K562 (cell line): ENCODE results near the gene EPHB2. TPM values are rescaled to one million over a fixed set of nuclear protein-coding genes. Genes with fewer than 3 reads are reported as not detected.

ENCODE experiments used
- ATAC-seq: fragments of 200-7000 bp; cut with Tn5 transposase; 3 replicates; pipeline ENCODE4 v1.9.1; 2020; ENCODE audit warnings: moderate library complexity
- BruUV-seq: library from RNA; stranded (reverse); fragments of 400-500 nt; replicated peaks from 2 replicates; lab custom pipeline; 2021; lab: Mats Ljungman, UMichigan
- CTCF ChIA-PET: fragments of 300-600 bp; formaldehyde crosslinking; extraction: SDS; loops from one replicate; lab custom pipeline; 2021; ENCODE audit warnings: low intra/inter-chr PET ratio; lab: Yijun Ruan, JAX
- POLR2A ChIA-PET: fragments of 300-600, 350-650 bp; sonication (Branson Sonifier 250); formaldehyde crosslinking; extraction: SDS; loops from one replicate; lab custom pipeline; 2021; ENCODE audit warnings: antibody characterized with exemption, inconsistent platforms; lab: Yijun Ruan, JAX
- DNase-seq, 4 experiments: peaks; one replicate each; pipeline versions ENCODE4 v3.0.0 to v3.0.0-alpha.2; 2011 to 2018; ENCODE audit warnings: low spot score in 3 of 4, mixed read lengths in 3 of 4; ENCODE audit errors: extremely low read depth in 1 of 4
- FAIRE-seq: peaks from 2 replicates; lab custom pipeline; 2011; peaks lifted over from hg19 to GRCh38; lab: Jason Lieb, UNC
- H2AFZ ChIP-seq: 2 replicates; pipeline ENCODE4 v1.6.0; 2011; ENCODE audit warnings: low read depth, low read length, control low read depth, inconsistent platforms
- H3K27ac ChIP-seq: fragments of 200-600 bp; 3 replicates; pipeline ENCODE4 v1.8.0; 2011; ENCODE audit warnings: low read depth, mild to moderate bottlenecking, control low read depth, inconsistent platforms, low read length, moderate library complexity, mixed read lengths; ENCODE audit errors: extremely low read depth
- H3K27me3 ChIP-seq, 2 experiments: fragments of 300-600 bp in 1 of 2; 2 replicates in 1 of 2; 3 replicates in 1 of 2; pipeline versions ENCODE4 v1.6.0 to v1.8.0; 2011; ENCODE audit warnings: inconsistent platforms in 2 of 2, low read length in 2 of 2, mild to moderate bottlenecking in 1 of 2, mixed read lengths in 1 of 2, moderate library complexity in 1 of 2; ENCODE audit not compliant: control insufficient read depth in 2 of 2, insufficient read depth in 2 of 2
- H3K36me3 ChIP-seq: fragments of 300-600 bp; 3 replicates; pipeline ENCODE4 v1.8.0; 2011; ENCODE audit warnings: mild to moderate bottlenecking, low read length, inconsistent platforms; ENCODE audit not compliant: control insufficient read depth, insufficient read depth
- H3K4me1 ChIP-seq, 2 experiments: fragments of 200-600 bp in 1 of 2; replicated peaks in 1 of 2; 2 replicates in 1 of 2; 3 replicates in 1 of 2; pipeline versions ENCODE4 v1.5.1 to v1.8.0; 2011; ENCODE audit warnings: inconsistent platforms in 2 of 2, low read length in 2 of 2, mild to moderate bottlenecking in 1 of 2, mixed read lengths in 1 of 2, moderate library complexity in 1 of 2; ENCODE audit not compliant: control insufficient read depth in 2 of 2, insufficient read depth in 2 of 2
- H3K4me2 ChIP-seq: 2 replicates; pipeline ENCODE4 v1.6.1; 2011; ENCODE audit warnings: low read length, control low read depth, inconsistent platforms, mixed read lengths; ENCODE audit not compliant: insufficient read depth
- H3K4me3 ChIP-seq: fragments of 200-600 bp; sonication (generic), shearing (Covaris generic); 2 replicates; pipeline ENCODE4 v1.5.1; 2016; ENCODE audit warnings: control low read depth, inconsistent platforms
- H3K79me2 ChIP-seq: fragments of 200-600 bp; 3 replicates; pipeline ENCODE4 v1.8.0; 2011; ENCODE audit warnings: low read length, inconsistent platforms; ENCODE audit not compliant: control insufficient read depth, insufficient read depth
- H3K9ac ChIP-seq, 2 experiments: 2 replicates each; pipeline versions ENCODE4 v1.6.0 to v1.6.1; 2011; ENCODE audit warnings: low read depth in 2 of 2, low read length in 2 of 2, control low read depth in 1 of 2, inconsistent platforms in 1 of 2, mild to moderate bottlenecking in 1 of 2, mixed read lengths in 1 of 2; ENCODE audit not compliant: insufficient read depth in 1 of 2
- H3K9me1 ChIP-seq: one replicate; pipeline ENCODE4 v1.6.0; 2011; ENCODE audit warnings: inconsistent platforms, mild to moderate bottlenecking, low read length, moderate library complexity; ENCODE audit not compliant: control insufficient read depth, insufficient read depth
- H3K9me3 ChIP-seq: replicated peaks from 2 replicates; pipeline ENCODE4 v1.5.1; 2011; ENCODE audit warnings: low read depth, low read length, inconsistent platforms; ENCODE audit not compliant: control insufficient read depth, insufficient read depth
- H4K20me1 ChIP-seq: replicated peaks from 2 replicates; pipeline ENCODE4 v1.6.1; 2011; ENCODE audit warnings: low read length, inconsistent platforms, mixed read lengths; ENCODE audit not compliant: control insufficient read depth, insufficient read depth
- BCOR ChIP-seq: fragments of 450-650 bp; IDR thresholded peaks from 2 replicates; pipeline ENCODE4 v1.6.1; 2016
- CHD1 ChIP-seq: fragments of 200-600 bp; sonication (generic); IDR thresholded peaks from one replicate; pipeline ENCODE4 v1.6.1; 2012; ENCODE audit warnings: mild to moderate bottlenecking, moderate library complexity, low read length, inconsistent platforms
- ILK ChIP-seq: fragments of 450-650 bp; IDR thresholded peaks from 2 replicates; pipeline ENCODE4 v1.6.1; 2016; ENCODE audit warnings: missing genetic modification characterization, low read depth, mild to moderate bottlenecking, missing compliant biosample characterization, moderate library complexity, borderline replicate concordance
- NR3C1 ChIP-seq: sonication (generic); formaldehyde crosslinking; IDR thresholded peaks from 2 replicates; pipeline ENCODE4 v1.8.1; 2022; ENCODE audit warnings: missing genetic modification reagents
- POU5F1 ChIP-seq: fragments of 150-350 bp; IDR thresholded peaks from 2 replicates; pipeline ENCODE4 v1.6.1; 2014; ENCODE audit warnings: borderline replicate concordance, low read length, low read depth, mild to moderate bottlenecking; ENCODE audit not compliant: partially characterized antibody
- RBM17 ChIP-seq: fragments of 200-400 bp; formaldehyde crosslinking; IDR thresholded peaks from 2 replicates; pipeline ENCODE4 v1.6.1; 2017; ENCODE audit warnings: low read depth, mild to moderate bottlenecking, low read length, borderline replicate concordance
- RBM25 ChIP-seq: fragments of 200-400 bp; formaldehyde crosslinking; IDR thresholded peaks from 2 replicates; pipeline ENCODE4 v1.6.1; 2018; ENCODE audit warnings: low read length, low read depth, moderate library complexity; ENCODE audit not compliant: severe bottlenecking
- SP2 ChIP-seq: IDR thresholded peaks from 2 replicates; pipeline ENCODE4 v1.6.1; 2011; ENCODE audit warnings: mild to moderate bottlenecking, low read depth, low read length, moderate library complexity; ENCODE audit not compliant: poor library complexity, severe bottlenecking; ENCODE audit errors: extremely low read depth
- SRSF7 ChIP-seq: fragments of 200-400 bp; formaldehyde crosslinking; optimal IDR thresholded peaks from 2 replicates; pipeline ENCODE3; 2017; ENCODE audit warnings: mild to moderate bottlenecking, low read depth, low read length
- THRAP3 ChIP-seq: fragments of 450-650 bp; IDR thresholded peaks from 2 replicates; pipeline ENCODE4 v1.6.1; 2016; ENCODE audit warnings: mild to moderate bottlenecking, inconsistent platforms, borderline replicate concordance
- ZBED1 ChIP-seq: IDR thresholded peaks from 2 replicates; pipeline ENCODE4 v1.6.1; 2014
- ZFP36 ChIP-seq: fragments of 150-350 bp; IDR thresholded peaks from 2 replicates; pipeline ENCODE4 v1.6.1; 2018; ENCODE audit warnings: low read length, low read depth; ENCODE audit not compliant: partially characterized antibody
- WGBS: fragments of 100-300 bp; shearing (Covaris generic); methylation state at CpG from one replicate; pipeline ENCODE4 v1.1.6; 2016; ENCODE audit warnings: low coverage, mixed read lengths; ENCODE audit not compliant: insufficient coverage; ENCODE audit errors: missing lambda C conversion rate; 5-methylcytosine and 5-hydroxymethylcytosine counted together
- in situ Hi-C: fragments of 300-500 bp; cut with MboI; formaldehyde crosslinking; loops from 4 replicates; pipeline ENCODE4 v1.15.0; 2018; ENCODE audit warnings: inconsistent platforms, mixed read lengths
- intact Hi-C: fragments of 100-400 bp; cut with micrococcal nuclease; formaldehyde crosslinking; loops from 2 replicates; pipeline ENCODE4 v1.14.2; 2022
- polyA plus RNA-seq, 8 experiments: library from polyadenylated mRNA; depleted of rRNA in 4 of 8; stranded (reverse) in 5 of 8; unstranded in 3 of 8; fragments of >200 nt; fragmentation: Nextera tagmentation in 2 of 8; fragmentation: Illumina TruSeq in 1 of 8; extraction: Ambion mirVana in 2 of 8; extraction: Trizol in 1 of 8; gene quantifications; 2 replicates each; pipeline versions ENCODE4 v1.2.1 to v1.2.3, GENCODE V29; 2011 to 2014; ENCODE audit warnings: inconsistent platforms in 1 of 8, missing spikeins in 1 of 8
- total RNA-seq, 7 experiments: library from RNA; depleted of rRNA in 6 of 7; stranded (reverse); fragments of >200 nt in 6 of 7; fragmentation: Illumina TruSeq in 2 of 7; extraction: Trizol in 2 of 7; gene quantifications; 2 replicates each; pipeline versions ENCODE4 v1.2.1 to v1.2.3, GENCODE V29; 2011 to 2021; ENCODE audit warnings: low replicate concordance in 1 of 7
- TF ChIP-seq, protein P1 (sequence below): fragments of 450-650 bp; IDR thresholded peaks from 2 replicates; pipeline ENCODE4 v1.6.1; 2016; ENCODE audit warnings: low read depth
- TF ChIP-seq, protein P2 (sequence below), 2 experiments: fragments of 450-650 bp in 1 of 2; sonication (generic) in 1 of 2; formaldehyde crosslinking in 1 of 2; IDR thresholded peaks in 1 of 2; conservative IDR thresholded peaks in 1 of 2; 2 replicates each; pipeline versions ENCODE4 v1.6.1 to v1.8.1; 2016 to 2023; ENCODE audit warnings: mild to moderate bottlenecking in 2 of 2, moderate library complexity in 2 of 2, inconsistent platforms in 1 of 2, missing genetic modification reagents in 1 of 2

EPHB2 gene
- total and polyA plus RNA-seq, 9 of the 15 experiments (the other 6 are each of a cell fraction or from before 2014, with no cell fraction given), result not detected

DNA sequence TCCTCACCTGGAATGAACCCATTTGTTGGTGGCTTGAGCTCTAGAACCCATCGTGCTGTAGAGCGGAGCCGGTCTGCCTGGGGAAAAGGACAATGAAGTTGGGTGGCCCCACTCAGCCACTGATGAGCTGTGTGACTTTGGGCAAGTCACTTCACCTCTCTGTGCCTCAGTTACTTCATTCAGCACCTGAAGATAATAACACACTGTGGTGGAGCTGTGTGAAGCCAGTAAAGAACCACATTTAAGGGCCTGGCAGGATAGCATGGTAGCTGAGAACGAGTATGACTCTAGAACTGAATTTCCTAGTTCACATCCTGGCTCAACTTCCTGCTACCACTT is 37.1 kb downstream of the EPHB2 start:
- intact Hi-C loops (no loop called here), in situ Hi-C loops (no loop called here)
- Histone ChIP-seq H3K27me3 (peaks cover 14 to 41% of the 10 kb centered on the region in 2 experiments; a peak in 4 of 5 replicates), H3K4me2 (no peak overlapping the region), H3K79me2 (no peaks in the 10 kb centered on the region), H3K9me3 (no peaks in the 10 kb centered on the region), H3K27ac (no peak overlapping the region), H3K4me3 (no peak overlapping the region), H2AFZ (no peak overlapping the region), H3K9ac (no peak overlapping the region), H4K20me1 (0 out of 2 replicates have a peak, but pooled peaks cover 7% of the 10 kb centered on the region), H3K4me1 (peaks cover 0 to 5% of the 10 kb centered on the region in 2 experiments; a peak in 1 of 5 replicates), H3K9me1 (no peaks in the 10 kb centered on the region), H3K36me3 (no peaks in the 10 kb centered on the region)
- CTCF ChIA-PET, result no interaction called here
- FAIRE-seq (no peak), DNase-seq (no peak), ATAC-seq (no peak)
- WGBS, result 4% methylated on average over 4 of the region's 4 CpGs
- POLR2A ChIA-PET, result interaction anchor here (0.6 to 2.3 kb wide), 4 partner anchors 12 to 1076 kb away, joined by 3 to 10 read pairs (median 4); no protein-coding TSS in a partner anchor
- no TSS peak for BruUV-seq
- no peak for TF ChIP-seq SRSF7
- peak; percentile 66 for TF ChIP-seq RBM25
- no peak for TF ChIP-seq NR3C1
- TF ChIP-seq CHD1, result no peak
- no peak for TF ChIP-seq ZBED1
- peak; percentile 60 for TF ChIP-seq BCOR
- no peak for TF ChIP-seq SP2
- no peak for TF ChIP-seq POU5F1
- peak; percentile 71 for TF ChIP-seq ZFP36
- TF ChIP-seq, protein P1, sequence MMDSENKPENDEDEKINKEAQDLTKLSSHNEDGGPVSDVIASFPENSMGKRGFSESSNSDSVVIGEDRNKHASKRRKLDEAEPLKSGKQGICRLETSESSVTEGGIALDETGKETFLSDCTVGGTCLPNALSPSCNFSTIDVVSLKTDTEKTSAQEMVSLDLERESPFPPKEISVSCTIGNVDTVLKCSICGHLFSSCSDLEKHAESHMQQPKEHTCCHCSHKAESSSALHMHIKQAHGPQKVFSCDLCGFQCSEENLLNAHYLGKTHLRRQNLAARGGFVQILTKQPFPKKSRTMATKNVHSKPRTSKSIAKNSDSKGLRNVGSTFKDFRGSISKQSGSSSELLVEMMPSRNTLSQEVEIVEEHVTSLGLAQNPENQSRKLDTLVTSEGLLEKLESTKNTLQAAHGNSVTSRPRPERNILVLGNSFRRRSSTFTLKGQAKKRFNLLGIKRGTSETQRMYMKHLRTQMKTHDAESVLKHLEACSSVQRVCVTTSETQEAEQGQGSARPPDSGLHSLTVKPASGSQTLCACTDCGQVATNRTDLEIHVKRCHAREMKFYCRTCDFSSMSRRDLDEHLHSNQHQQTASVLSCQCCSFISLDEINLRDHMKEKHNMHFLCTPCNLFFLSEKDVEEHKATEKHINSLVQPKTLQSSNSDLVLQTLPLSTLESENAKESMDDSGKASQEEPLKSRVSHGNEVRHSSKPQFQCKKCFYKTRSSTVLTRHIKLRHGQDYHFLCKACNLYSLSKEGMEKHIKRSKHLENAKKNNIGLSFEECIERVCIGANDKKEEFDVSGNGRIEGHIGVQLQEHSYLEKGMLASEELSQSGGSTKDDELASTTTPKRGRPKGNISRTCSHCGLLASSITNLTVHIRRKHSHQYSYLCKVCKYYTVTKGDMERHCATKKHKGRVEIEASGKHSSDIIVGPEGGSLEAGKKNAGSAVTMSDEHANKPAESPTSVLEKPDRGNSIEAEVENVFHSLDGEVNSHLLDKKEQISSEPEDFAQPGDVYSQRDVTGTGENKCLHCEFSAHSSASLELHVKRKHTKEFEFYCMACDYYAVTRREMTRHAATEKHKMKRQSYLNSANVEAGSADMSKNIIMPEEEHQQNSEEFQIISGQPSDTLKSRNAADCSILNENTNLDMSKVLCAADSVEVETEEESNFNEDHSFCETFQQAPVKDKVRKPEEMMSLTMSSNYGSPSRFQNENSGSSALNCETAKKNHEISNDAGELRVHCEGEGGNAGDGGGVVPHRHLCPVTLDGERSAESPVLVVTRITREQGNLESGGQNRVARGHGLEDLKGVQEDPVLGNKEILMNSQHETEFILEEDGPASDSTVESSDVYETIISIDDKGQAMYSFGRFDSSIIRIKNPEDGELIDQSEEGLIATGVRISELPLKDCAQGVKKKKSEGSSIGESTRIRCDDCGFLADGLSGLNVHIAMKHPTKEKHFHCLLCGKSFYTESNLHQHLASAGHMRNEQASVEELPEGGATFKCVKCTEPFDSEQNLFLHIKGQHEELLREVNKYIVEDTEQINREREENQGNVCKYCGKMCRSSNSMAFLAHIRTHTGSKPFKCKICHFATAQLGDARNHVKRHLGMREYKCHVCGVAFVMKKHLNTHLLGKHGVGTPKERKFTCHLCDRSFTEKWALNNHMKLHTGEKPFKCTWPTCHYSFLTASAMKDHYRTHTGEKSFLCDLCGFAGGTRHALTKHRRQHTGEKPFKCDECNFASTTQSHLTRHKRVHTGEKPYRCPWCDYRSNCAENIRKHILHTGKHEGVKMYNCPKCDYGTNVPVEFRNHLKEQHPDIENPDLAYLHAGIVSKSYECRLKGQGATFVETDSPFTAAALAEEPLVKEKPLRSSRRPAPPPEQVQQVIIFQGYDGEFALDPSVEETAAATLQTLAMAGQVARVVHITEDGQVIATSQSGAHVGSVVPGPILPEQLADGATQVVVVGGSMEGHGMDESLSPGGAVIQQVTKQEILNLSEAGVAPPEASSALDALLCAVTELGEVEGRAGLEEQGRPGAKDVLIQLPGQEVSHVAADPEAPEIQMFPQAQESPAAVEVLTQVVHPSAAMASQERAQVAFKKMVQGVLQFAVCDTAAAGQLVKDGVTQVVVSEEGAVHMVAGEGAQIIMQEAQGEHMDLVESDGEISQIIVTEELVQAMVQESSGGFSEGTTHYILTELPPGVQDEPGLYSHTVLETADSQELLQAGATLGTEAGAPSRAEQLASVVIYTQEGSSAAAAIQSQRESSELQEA, result no peak
- TF ChIP-seq, protein P2, sequence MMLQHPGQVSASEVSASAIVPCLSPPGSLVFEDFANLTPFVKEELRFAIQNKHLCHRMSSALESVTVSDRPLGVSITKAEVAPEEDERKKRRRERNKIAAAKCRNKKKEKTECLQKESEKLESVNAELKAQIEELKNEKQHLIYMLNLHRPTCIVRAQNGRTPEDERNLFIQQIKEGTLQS (IDR thresholded peaks at IDR 0.05), result no peak
- TF ChIP-seq, protein P2 (CRISPR knock-in tag; conservative IDR thresholded peaks at IDR 0.05), result no peak
- no peak for TF ChIP-seq RBM17
- TF ChIP-seq ILK (tag), result no peak
- TF ChIP-seq THRAP3, result no peak
